ENCODE results near the gene LPCAT3.
A peak's percentile ranks its signal among the peaks of the same experiment; 100 is the strongest.

LPCAT3 gene

DNA sequence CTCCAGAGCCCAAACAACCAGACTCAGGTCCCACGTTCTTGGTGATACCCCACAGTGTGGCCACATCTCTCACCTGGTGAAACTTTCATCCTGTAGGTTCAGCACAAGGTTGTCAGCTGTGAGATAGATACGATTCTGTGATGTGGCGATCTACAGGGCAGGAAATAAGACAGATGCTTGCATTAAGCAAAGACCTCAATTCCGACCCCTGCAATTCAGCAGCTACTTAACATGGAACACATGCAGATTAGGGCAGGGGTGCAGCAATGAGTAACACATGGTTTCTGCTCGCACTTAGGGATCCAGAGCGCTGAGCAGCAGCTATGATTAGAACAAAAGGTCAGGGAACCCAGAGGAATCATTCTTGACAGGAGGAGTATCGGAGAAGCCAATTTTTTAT is 51.9 kb downstream of the LPCAT3 start:
- H3K4me3 ChIP-seq (ENCODE audit: low read depth in 1 of 2, low read length in 1 of 2): no peak overlapping the region
- peak overlapping the region; percentile 1 for H3K27ac ChIP-seq
- H3K36me3 ChIP-seq: peaks cover 47% of the 10 kb centered on the region
- TF ChIP-seq, protein P1, sequence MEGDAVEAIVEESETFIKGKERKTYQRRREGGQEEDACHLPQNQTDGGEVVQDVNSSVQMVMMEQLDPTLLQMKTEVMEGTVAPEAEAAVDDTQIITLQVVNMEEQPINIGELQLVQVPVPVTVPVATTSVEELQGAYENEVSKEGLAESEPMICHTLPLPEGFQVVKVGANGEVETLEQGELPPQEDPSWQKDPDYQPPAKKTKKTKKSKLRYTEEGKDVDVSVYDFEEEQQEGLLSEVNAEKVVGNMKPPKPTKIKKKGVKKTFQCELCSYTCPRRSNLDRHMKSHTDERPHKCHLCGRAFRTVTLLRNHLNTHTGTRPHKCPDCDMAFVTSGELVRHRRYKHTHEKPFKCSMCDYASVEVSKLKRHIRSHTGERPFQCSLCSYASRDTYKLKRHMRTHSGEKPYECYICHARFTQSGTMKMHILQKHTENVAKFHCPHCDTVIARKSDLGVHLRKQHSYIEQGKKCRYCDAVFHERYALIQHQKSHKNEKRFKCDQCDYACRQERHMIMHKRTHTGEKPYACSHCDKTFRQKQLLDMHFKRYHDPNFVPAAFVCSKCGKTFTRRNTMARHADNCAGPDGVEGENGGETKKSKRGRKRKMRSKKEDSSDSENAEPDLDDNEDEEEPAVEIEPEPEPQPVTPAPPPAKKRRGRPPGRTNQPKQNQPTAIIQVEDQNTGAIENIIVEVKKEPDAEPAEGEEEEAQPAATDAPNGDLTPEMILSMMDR (IDR thresholded peaks at IDR 0.05): no peak
- no peaks in the 10 kb centered on the region for H3K27me3 ChIP-seq
- peaks cover 55 to 66% of the 10 kb centered on the region in 2 experiments for H3K4me1 ChIP-seq (ENCODE audit: control insufficient read depth in 1 of 2, insufficient read depth in 1 of 2, low read depth in 1 of 2, low read length in 1 of 2)
- H3K9me3 ChIP-seq: no peaks in the 10 kb centered on the region

DNA sequence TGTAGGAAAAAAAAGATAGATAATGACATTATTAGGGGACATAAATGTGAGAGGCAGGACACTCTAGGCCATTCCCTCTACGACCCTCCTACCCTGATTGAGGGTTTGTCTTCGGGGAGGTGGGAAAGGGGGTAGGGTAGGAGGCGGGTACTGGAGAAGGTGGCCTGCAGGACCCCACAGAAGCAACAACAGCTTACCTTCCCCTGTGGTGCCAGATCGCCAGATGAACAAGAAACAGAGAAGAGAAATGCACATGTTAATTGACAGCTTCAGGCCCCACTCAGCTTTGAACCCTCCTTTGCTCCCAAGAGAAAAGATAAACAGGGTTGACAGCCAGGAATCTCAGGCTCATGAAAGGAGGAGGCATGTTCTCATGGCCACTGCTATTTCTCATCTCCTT is 52.6 kb downstream of the LPCAT3 start:
- H3K27me3 ChIP-seq: no peaks in the 10 kb centered on the region
- H3K27ac ChIP-seq: peak overlapping the region; percentile 99
- no peak overlapping the region for H3K4me3 ChIP-seq (ENCODE audit: low read depth in 1 of 2, low read length in 1 of 2)
- no peaks in the 10 kb centered on the region for H3K9me3 ChIP-seq
- TF ChIP-seq, protein P1 (IDR thresholded peaks at IDR 0.05): no peak
- H3K36me3 ChIP-seq: peaks cover 53% of the 10 kb centered on the region
- H3K4me1 ChIP-seq (ENCODE audit: control insufficient read depth in 1 of 2, insufficient read depth in 1 of 2, low read depth in 1 of 2, low read length in 1 of 2): peaks cover 55 to 68% of the 10 kb centered on the region in 2 experiments

DNA sequence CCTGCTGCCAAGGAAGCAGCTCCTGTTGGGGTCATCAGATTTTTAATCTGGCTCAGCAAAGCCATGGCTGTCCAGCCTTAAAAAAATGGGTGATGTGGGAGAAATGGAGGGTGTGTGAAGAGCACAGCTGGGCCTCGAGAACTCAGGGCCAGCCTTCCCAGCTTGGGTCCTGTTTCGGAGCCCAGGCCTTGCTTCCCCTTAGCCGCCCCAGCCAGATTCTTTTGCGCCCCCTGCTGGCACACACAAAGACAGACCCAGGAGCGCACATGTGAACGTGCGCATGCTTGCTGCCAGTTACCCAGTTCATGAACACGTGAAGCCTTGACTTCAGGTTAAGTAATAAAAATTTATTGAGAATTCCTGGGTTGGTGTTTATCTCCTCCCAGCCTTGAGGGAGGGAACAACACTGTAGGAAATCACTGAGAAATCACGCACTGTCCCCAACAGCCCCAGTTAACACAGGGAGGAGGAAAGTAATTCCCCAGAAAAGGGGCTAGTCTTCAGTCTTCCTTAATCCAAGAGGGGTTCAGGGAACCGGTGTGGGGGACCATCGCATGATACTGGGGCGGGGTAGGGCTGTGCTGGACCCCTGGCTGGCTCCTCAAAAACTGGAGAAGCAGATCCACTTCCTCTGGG is 53.1 kb downstream of the LPCAT3 start:
- Histone ChIP-seq H3K4me3 (ENCODE audit: low read depth in 1 of 2, low read length in 1 of 2) (peak overlapping the region in 1 of 2 experiments; percentile 35), H3K27me3 (no peaks in the 10 kb centered on the region)

DNA sequence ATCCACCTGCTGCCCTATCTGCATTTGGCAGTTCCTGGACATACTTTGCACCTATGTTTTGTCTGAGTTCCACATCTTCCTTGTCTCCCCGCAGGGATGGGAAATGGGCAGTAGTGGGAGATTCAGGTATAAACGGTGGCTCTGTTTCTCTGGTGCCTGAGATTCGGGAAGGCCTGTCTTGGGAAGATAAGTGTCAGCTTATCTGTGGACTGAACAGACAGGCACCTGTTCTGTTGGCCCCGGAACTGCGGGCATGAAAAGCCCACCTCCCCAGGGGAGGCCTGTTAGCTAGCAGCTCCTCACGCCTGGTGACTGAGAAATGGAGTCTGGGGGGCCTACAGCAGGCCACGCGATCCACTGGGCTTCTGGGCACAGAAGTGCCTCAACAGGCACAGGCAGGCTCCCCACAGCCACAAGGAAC is 53.7 kb downstream of the LPCAT3 start:
- no peaks in the 10 kb centered on the region for H3K9me3 ChIP-seq
- peaks cover 60 to 70% of the 10 kb centered on the region in 2 experiments for H3K4me1 ChIP-seq (ENCODE audit: control insufficient read depth in 1 of 2, insufficient read depth in 1 of 2, low read depth in 1 of 2, low read length in 1 of 2)
- H3K4me3 ChIP-seq (ENCODE audit: low read depth in 1 of 2, low read length in 1 of 2): peak overlapping the region in 1 of 2 experiments; percentile 35
- TF ChIP-seq, protein P1 (IDR thresholded peaks at IDR 0.05): no peak
- peak overlapping the region; percentile 99 for H3K27ac ChIP-seq
- peaks cover 64% of the 10 kb centered on the region for H3K36me3 ChIP-seq
- H3K27me3 ChIP-seq: no peaks in the 10 kb centered on the region

More for the DNA sequence above, 53.1 kb downstream of the LPCAT3 start:
- Histone ChIP-seq H3K4me1 (ENCODE audit: control insufficient read depth in 1 of 2, insufficient read depth in 1 of 2, low read depth in 1 of 2, low read length in 1 of 2) (peaks cover 60 to 70% of the 10 kb centered on the region in 2 experiments), H3K36me3 (peaks cover 59% of the 10 kb centered on the region), H3K27ac (peak overlapping the region; percentile 99), H3K9me3 (no peaks in the 10 kb centered on the region)
- TF ChIP-seq, protein P1 (IDR thresholded peaks at IDR 0.05): peak; percentile 96

DNA sequence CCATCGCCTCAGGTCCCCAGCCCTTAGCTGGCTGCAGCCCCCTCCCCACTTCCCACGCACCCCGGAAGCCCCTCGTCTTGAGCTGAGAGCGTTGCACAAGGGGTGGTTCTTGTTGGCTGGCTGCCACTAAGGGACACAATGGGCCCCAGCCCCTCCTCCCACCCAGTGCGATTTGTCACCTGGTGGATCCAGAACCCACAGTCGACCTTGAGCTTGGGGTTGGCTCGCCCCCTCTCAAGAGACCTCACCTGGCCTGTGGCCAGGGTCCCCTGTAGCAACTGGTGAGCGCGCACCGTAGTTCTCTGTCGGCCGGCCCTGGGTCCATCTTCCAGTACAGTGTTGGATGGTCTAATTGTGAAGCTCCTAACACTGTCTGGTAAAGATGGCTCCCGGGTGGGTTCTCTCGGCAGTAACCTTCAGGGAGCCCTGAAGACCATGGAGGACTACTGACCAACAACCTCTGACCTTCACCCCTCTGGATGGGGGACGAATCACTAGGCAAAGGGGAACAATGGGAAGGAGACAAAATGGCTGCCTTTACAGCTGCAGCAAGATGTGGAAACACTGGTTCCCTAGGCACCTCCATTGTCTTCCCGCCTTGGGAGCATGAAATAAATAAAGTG is 54.4 kb downstream of the LPCAT3 start:
- Histone ChIP-seq H3K36me3 (peaks cover 70% of the 10 kb centered on the region), H3K4me1 (ENCODE audit: control insufficient read depth in 1 of 2, insufficient read depth in 1 of 2, low read depth in 1 of 2, low read length in 1 of 2) (peaks cover 60 to 70% of the 10 kb centered on the region in 2 experiments), H3K27me3 (no peaks in the 10 kb centered on the region), H3K27ac (peak overlapping the region; percentile 99), H3K9me3 (no peaks in the 10 kb centered on the region), H3K4me3 (ENCODE audit: low read depth in 1 of 2, low read length in 1 of 2) (no peak overlapping the region)
- TF ChIP-seq, protein P1 (IDR thresholded peaks at IDR 0.05): no peak
